Activated CD8-positive, alpha-beta memory T cell treated with anti-CD3 and anti-CD28 coated beads, Interleukin-2, amount 10 ng/mL, durations not matched to agents 7 days and 5 days (primary cell): ENCODE results near the gene RITA1. TPM values are rescaled to one million over a fixed set of nuclear protein-coding genes. Genes with fewer than 3 reads are reported as not detected.
A peak's percentile ranks its signal among the peaks of the same experiment; 100 is the strongest.

Experiments used
- ATAC-seq: fragments of 150-1000 bp; cut with Tn5 transposase; one replicate; pipeline ENCODE4 v1.10.0; 2021; ENCODE audit warnings: moderate library complexity
- CTCF ChIA-PET: fragments of 350-600 bp; sonication (Branson Sonifier 250); formaldehyde crosslinking; loops from one replicate; lab custom pipeline; 2021; ENCODE audit warnings: antibody characterized with exemption; lab: Charles Lee
- DNase-seq: peaks from one replicate; pipeline ENCODE4 v3.0.0-alpha.2; 2020
- H3K27ac Mint-ChIP-seq: one replicate; pipeline ENCODE4 v1.8.0; 2021; ENCODE audit warnings: mild to moderate bottlenecking, mixed read lengths
- H3K27me3 Mint-ChIP-seq: one replicate; pipeline ENCODE4 v1.8.0; 2021; ENCODE audit warnings: mixed read lengths
- H3K36me3 Mint-ChIP-seq: one replicate; pipeline ENCODE4 v1.8.0; 2021; ENCODE audit warnings: mild to moderate bottlenecking, mixed read lengths
- H3K4me1 Mint-ChIP-seq: one replicate; pipeline ENCODE4 v1.8.0; 2021; ENCODE audit warnings: mixed read lengths
- H3K4me3 Mint-ChIP-seq: one replicate; pipeline ENCODE4 v1.8.0; 2021; ENCODE audit warnings: mild to moderate bottlenecking, moderate library complexity, mixed read lengths
- H3K9me3 Mint-ChIP-seq: one replicate; pipeline ENCODE4 v1.8.0; 2022; ENCODE audit warnings: low read depth, mixed read lengths
- total RNA-seq, 2 experiments: library from RNA; stranded (reverse); gene quantifications; one replicate each; pipeline ENCODE4 v1.2.3, GENCODE V29; 2021

RITA1 gene
- total RNA-seq, 2 experiments from 2014 or later: 23.1 to 29.6 TPM

DNA sequence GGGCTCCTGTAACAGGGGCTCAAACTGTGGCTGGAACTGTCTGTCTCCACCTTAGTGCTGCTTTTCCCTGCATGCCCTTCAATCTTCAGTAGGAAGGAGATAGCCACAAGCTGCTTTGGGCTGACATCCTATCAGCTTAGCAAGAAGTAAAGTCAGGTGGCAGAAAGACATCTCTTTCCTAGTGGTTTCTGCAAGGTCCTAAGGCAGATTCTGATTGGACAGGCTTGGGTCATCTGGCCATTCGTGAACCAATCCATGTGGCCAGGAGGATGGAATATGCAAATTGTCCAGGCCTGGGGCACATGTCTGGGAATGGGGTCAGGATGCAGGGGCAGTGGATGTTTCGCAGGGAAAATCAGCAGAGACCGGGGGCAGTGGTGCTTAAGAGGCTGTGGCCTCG is 5.2 kb downstream of the RITA1 start:
- ATAC-seq (no peak), DNase-seq (no peak)
- CTCF ChIA-PET: no interaction called here
- H3K27ac Mint-ChIP-seq: no peak overlapping the region
- no peaks in the 10 kb centered on the region for H3K9me3 Mint-ChIP-seq
- H3K4me1 Mint-ChIP-seq: peaks cover 26% of the 10 kb centered on the region
- H3K27me3 Mint-ChIP-seq: no peaks in the 10 kb centered on the region
- peaks cover 23% of the 10 kb centered on the region for H3K36me3 Mint-ChIP-seq
- no peak overlapping the region for H3K4me3 Mint-ChIP-seq

DNA sequence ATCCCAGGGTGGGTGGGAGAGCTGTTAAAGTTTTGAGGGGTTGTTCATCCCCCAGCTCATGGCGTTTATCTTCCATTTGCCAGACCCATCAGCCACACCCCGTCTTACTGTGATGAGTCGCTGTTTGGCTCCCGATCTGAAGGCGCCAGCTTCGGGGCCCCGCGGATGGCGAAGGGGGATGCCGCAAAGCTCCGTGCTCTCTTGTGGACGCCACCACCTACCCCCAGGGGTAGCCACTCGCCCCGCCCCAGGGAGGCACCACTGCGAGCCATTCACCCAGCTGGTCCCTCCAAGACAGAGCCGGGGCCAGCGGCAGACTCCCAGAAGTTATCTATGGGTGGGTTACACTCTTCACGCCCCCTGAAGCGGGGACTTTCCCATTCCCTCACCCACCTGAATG is 5.7 kb downstream of the RITA1 start:
- Mint-ChIP-seq H3K27ac (no peak overlapping the region), H3K27me3 (no peaks in the 10 kb centered on the region), H3K36me3 (peaks cover 23% of the 10 kb centered on the region), H3K4me3 (no peak overlapping the region), H3K4me1 (peaks cover 23% of the 10 kb centered on the region), H3K9me3 (no peaks in the 10 kb centered on the region)
- CTCF ChIA-PET: no interaction called here
- ATAC-seq (no peak), DNase-seq (no peak)

DNA sequence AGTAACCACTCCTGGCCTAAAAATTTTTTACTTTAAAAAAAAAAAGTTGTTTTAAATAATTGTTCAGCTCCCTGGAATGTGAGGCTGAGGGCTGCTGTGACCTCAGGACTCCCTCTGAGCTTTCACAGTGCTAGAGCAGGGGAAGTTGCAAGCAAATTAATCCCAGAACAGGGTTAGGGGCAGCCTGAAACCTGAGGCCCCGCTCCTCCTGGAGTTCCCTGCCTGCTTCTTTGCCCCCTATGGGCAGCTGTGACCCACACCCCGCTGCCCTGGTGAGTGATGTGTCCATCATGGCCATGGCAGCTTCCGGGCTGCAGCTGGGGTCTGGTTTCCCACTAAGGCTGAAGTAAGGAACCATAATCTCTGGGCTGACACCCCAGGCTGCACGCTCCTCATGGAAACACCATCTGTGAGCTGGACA is 9.5 kb downstream of the RITA1 start:
- CTCF ChIA-PET: interaction anchor here (1.8 to 2.1 kb wide), 2 partner anchors 9 to 230 kb away, joined by 6 to 13 read pairs; partner anchors contain the start of genes DDX54 and RITA1
- Mint-ChIP-seq H3K36me3 (peaks cover 8% of the 10 kb centered on the region), H3K27ac (no peak overlapping the region), H3K4me3 (no peak overlapping the region), H3K9me3 (no peaks in the 10 kb centered on the region), H3K27me3 (no peaks in the 10 kb centered on the region), H3K4me1 (peaks cover 7% of the 10 kb centered on the region)
- DNase-seq: no peak
- ATAC-seq: no peak

DNA sequence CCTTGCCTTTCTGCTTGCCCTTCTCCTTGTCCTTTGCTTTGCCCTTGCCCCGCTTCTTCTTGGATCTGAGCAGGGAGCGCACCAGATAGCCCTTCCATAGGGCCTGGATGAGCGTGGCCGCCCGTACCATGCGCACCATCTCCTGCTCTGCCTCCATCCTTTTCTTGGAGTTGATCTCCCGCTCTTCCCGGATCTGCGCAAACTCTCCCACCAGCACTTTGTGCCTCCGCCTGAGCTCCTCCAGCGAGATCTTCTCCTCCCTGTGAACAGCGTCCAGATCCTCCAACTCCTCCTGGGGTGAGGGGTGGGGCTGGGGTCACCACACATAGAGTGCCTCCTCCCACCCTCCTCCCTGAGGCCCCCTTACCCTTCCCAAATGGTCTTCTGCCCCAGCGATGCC is 10.1 kb downstream of the RITA1 start:
- no peaks in the 10 kb centered on the region for H3K9me3 Mint-ChIP-seq
- DNase-seq (no peak), ATAC-seq (no peak)
- no peak overlapping the region for H3K4me3 Mint-ChIP-seq
- CTCF ChIA-PET: interaction anchor here (1.8 to 3.0 kb wide), 4 partner anchors 9 to 229 kb away, joined by 6 to 20 read pairs (median 14); partner anchors contain the start of genes DDX54 and RITA1
- no peaks in the 10 kb centered on the region for H3K27me3 Mint-ChIP-seq
- H3K4me1 Mint-ChIP-seq: peaks cover 7% of the 10 kb centered on the region
- H3K36me3 Mint-ChIP-seq: peaks cover 6% of the 10 kb centered on the region
- no peak overlapping the region for H3K27ac Mint-ChIP-seq

DNA sequence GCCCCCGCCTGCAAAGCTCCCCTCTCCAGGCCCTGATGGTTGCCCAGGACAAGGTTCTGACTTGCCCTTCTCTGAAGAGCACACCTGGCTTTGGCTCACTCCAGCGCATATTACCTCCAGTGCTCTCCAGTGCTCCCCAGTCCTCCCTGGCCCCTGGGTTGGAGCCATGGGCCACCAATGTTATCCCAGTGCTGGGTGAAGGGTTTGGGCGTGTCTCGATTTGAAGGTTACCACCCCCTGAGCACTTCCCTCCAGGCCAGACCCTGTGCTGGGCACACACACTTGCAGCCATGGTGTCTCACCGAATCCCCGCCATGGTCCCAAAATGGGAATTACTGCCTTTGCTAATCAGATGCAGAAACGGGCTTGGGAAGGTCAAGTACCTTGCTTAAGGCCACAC is 11.1 kb downstream of the RITA1 start:
- ATAC-seq: peak; percentile 16
- no peaks in the 10 kb centered on the region for H3K9me3 Mint-ChIP-seq

DNA sequence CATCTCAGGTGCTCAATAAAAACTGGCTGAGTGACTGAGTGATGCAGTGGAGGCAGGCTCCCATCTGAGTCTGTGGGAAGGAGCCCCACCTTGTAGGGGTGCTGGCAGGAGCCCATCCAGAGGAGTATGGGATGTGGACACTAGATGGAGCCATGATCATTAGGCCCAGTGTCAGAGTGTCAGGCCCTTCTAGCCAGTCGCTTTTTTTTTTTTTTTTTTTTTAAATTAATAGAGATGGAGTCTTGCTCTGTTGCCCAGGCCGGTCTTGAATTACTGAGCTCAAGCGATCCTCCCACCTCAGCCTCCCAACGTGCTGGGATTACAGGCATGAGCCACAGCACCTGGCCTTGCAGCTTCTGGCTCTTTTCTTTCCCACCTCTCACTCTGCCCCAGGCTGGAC is 11.5 kb downstream of the RITA1 start:
- H3K4me3 Mint-ChIP-seq: no peak overlapping the region
- peaks cover 4% of the 10 kb centered on the region for H3K36me3 Mint-ChIP-seq
- H3K27ac Mint-ChIP-seq: no peak overlapping the region
- no peaks in the 10 kb centered on the region for H3K9me3 Mint-ChIP-seq
- peaks cover 7% of the 10 kb centered on the region for H3K4me1 Mint-ChIP-seq
- H3K27me3 Mint-ChIP-seq: no peaks in the 10 kb centered on the region
- CTCF ChIA-PET: interaction anchor here (0.6 to 3.0 kb wide), 8 partner anchors 10 to 228 kb away, joined by 3 to 20 read pairs (median 4); no protein-coding TSS in a partner anchor
- peak; percentile 98 for ATAC-seq
- peak; percentile 81 for DNase-seq

More for the DNA sequence above, 11.1 kb downstream of the RITA1 start:
- Mint-ChIP-seq H3K27ac (no peak overlapping the region), H3K4me3 (no peak overlapping the region), H3K4me1 (peaks cover 7% of the 10 kb centered on the region), H3K27me3 (no peaks in the 10 kb centered on the region), H3K36me3 (peaks cover 6% of the 10 kb centered on the region)
- CTCF ChIA-PET: interaction anchor here (0.9 to 3.0 kb wide), 5 partner anchors 10 to 229 kb away, joined by 3 to 20 read pairs (median 13); no protein-coding TSS in a partner anchor
- DNase-seq: no peak

DNA sequence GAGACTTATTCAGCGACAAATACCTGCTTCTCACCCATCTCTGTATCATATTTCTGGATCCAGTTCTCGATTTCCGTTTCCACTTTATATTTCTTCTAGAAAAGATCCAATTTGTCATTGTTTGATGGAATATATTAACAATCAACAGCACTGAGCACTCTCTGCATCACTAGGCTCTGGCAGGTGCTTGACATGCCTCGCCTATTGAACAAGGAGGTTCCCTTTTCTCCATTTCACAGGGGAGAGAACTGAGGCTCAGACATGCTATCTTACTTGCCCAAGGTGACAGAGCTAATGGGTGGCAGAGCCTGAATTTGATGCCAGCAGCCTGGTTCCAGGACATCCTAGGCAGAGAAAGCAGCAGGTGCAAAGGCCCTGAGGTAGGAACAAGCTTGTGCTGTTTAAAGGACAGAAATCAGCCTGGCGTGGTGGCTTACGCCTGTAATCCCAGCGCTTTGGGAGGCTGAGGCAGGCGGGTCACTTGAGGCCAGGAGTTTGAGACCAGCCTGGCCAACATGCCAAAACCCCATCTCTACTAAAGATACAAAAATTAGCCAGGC is 12.1 kb downstream of the RITA1 start:
- no peak for ATAC-seq
- CTCF ChIA-PET: interaction anchor here (0.6 to 3.0 kb wide), 8 partner anchors 10 to 228 kb away, joined by 3 to 20 read pairs (median 4); no protein-coding TSS in a partner anchor
- H3K27ac Mint-ChIP-seq: no peak overlapping the region
- H3K36me3 Mint-ChIP-seq: peaks cover 2% of the 10 kb centered on the region
- no peaks in the 10 kb centered on the region for H3K27me3 Mint-ChIP-seq
- no peaks in the 10 kb centered on the region for H3K9me3 Mint-ChIP-seq
- H3K4me1 Mint-ChIP-seq: peaks cover 7% of the 10 kb centered on the region
- DNase-seq: no peak
- H3K4me3 Mint-ChIP-seq: no peak overlapping the region

DNA sequence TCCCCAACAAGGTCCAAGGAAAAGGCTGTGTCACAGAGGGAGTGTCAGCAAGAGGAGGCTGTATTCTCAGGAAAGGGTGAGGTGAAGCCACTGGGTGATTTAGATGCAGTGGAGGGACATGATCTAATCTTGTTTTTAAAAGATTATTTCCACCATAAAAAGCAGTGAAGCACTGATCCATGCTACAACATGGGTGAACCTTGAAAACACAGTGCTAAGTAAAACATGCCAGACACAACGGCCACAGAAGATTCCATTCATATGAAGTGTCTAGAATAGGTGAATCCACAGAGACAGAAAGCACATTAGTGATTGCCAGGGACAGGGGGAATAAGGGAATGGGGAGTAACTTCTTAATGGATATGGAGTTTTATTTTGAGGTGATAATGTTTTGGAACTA is 12.8 kb downstream of the RITA1 start:
- H3K36me3 Mint-ChIP-seq: peaks cover 2% of the 10 kb centered on the region
- H3K27me3 Mint-ChIP-seq: no peaks in the 10 kb centered on the region
- no peak overlapping the region for H3K4me3 Mint-ChIP-seq
- DNase-seq: no peak
- H3K9me3 Mint-ChIP-seq: no peaks in the 10 kb centered on the region
- peaks cover 7% of the 10 kb centered on the region for H3K4me1 Mint-ChIP-seq
- CTCF ChIA-PET: interaction anchor here (1.3 to 3.0 kb wide), 5 partner anchors 11 to 227 kb away, joined by 3 to 20 read pairs (median 9); no protein-coding TSS in a partner anchor
- no peak overlapping the region for H3K27ac Mint-ChIP-seq
- ATAC-seq: no peak

DNA sequence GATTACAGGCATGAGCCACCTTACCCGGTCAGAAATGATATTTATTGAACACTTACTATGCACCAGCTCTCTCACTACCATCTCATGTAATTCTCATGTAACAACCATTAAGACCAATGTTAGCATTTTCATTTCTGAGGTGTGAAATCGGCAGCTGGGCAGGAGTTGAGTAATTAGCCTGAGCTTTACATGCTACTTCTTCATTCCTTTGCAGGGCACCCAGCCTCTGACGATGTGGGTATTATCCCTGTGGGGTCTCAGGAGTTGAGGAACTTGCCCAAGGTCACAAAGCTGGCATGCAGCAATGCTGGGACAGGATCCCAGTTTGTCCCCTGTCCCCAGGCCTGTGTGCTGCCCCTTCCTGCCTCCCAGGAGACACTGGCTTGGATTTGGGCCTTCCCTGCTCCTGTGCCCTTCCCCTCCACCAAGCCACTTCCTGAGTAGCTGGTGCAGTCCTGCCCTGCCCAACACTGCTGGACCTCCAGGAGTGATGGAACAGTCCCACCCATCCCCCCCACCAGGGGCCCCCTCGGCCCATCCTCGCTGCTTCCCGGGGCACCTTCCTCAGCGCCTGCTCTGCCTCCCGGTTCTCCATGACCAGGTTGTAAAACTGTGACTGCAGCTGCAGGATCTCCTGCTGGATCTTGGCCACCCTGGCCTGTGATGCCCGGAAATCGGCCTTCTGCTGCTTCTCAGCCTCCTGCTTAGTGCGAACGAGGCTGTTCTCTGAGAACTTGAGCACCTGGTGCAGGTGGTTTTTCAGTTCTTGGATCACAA is 14.7 kb downstream of the RITA1 start:
- H3K9me3 Mint-ChIP-seq: no peaks in the 10 kb centered on the region
- H3K27me3 Mint-ChIP-seq: no peaks in the 10 kb centered on the region
- DNase-seq (no peak), ATAC-seq (no peak)
- H3K4me3 Mint-ChIP-seq: no peak overlapping the region
- peaks cover 16% of the 10 kb centered on the region for H3K4me1 Mint-ChIP-seq
- H3K36me3 Mint-ChIP-seq: peaks cover 2% of the 10 kb centered on the region
- H3K27ac Mint-ChIP-seq: no peak overlapping the region
- CTCF ChIA-PET: interaction anchor here (1.1 to 2.5 kb wide), 5 partner anchors 8 to 225 kb away, joined by 3 to 7 read pairs (median 5); no protein-coding TSS in a partner anchor

DNA sequence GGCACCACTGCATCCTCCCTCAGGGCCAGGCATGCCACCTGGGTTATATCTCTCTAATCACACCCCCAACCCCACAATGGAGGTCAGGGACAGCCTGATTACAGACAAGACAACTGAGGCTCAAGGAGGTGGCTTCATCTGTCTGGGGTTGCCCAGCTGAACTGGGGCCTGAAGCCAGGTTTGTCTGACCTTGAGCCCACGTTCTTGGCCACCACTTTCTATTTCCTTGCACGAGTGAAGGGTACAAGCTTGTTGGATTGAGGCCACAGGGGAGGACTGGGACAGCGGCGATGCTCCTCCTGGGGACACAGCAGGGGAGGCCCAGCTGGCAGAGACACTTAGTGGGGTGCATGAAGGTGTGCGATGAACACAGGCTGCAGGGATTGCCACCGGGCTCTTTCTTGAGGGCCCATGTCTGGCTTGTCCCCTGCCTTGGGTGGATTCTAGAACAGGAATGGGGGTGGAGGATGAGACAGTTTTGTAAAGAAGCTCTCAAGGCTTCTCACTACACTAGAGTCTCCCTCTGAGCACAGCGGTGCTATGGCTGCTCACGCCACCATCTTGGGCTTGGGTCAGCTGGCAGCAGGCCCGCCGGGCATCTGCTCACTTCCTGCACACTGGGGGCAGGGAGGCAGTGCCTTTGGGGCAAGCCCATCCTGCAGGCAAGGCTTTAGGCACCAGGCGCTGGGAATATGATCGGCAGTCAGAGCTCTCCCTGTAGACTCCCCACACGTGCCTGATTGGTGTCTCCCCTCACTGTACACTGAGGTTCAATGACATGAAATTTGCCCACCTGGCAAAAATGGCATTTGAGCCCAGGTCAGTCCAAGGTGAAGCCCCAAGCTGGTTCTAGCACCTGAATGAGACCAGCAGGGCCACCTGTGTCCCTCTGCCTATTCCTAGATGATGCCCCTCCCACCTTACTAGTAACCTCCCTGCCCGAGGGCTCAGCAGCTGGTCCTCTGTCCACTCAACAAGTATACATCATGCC is 16.0 kb downstream of the RITA1 start:
- CTCF ChIA-PET: interaction anchor here (0.8 to 1.2 kb wide), 3 partner anchors 12 to 209 kb away, joined by 3 to 5 read pairs (median 3); no protein-coding TSS in a partner anchor

DNA sequence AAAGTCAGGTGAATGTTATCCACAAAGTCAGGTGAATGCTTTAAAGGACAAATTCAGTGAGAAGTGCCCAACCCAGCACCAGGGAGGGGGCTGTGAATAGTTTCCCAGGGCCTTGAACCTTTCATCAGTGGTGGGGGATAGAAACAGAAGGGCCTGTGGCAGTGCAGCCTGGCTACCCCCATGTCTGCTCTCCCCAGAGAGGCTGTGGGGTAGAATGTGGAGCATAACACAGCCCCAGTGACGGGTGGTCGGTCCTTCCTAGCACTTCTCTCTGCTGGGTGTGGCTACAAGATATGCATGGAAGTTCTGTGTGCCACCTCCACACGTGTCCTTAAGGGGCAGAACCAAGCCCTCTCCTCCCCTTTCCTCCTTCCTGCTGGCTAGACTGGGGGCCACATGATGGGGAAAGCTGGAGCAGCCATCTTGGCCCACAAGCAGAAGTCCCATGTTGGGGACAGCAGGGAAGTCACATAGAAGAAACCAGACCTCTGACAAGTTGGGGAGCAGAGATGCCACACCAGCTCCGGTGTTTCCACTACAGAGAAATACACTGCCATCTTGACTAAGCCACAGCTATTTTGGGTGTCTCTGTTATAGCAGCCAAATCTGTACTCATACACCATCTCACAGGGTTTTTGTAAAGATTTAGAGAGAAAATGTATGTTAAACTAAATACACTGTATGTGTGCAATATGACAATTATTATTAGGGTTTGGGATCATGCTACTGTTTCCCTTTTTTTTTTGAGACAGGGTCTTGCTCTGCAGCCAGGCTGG is 17.0 kb downstream of the RITA1 start:
- ATAC-seq: no peak
- Mint-ChIP-seq H3K4me1 (peaks cover 25% of the 10 kb centered on the region), H3K27me3 (no peaks in the 10 kb centered on the region)

More for the DNA sequence above, 16.0 kb downstream of the RITA1 start:
- Mint-ChIP-seq H3K4me3 (no peak overlapping the region), H3K36me3 (peaks cover 6% of the 10 kb centered on the region), H3K4me1 (peaks cover 20% of the 10 kb centered on the region), H3K9me3 (no peaks in the 10 kb centered on the region), H3K27ac (no peak overlapping the region), H3K27me3 (no peaks in the 10 kb centered on the region)
- ATAC-seq (no peak), DNase-seq (no peak)

More for the DNA sequence above, 17.0 kb downstream of the RITA1 start:
- peaks cover 8% of the 10 kb centered on the region for H3K36me3 Mint-ChIP-seq
- H3K27ac Mint-ChIP-seq: no peak overlapping the region
- no peak for DNase-seq
- no peaks in the 10 kb centered on the region for H3K9me3 Mint-ChIP-seq
- H3K4me3 Mint-ChIP-seq: no peak overlapping the region
- CTCF ChIA-PET: interaction anchor here (0.5 to 1.7 kb wide), 3 partner anchors 20 to 223 kb away, joined by 3 to 7 read pairs (median 6); no protein-coding TSS in a partner anchor
